GM12801 (cell line): ENCODE results near the gene MCM3.

Experiments
- CTCF ChIP-seq: IDR thresholded peaks from one replicate; pipeline ENCODE4 v1.5.1; 2011; ENCODE audit warnings: control low read depth; ENCODE audit not compliant: insufficient read length; ENCODE audit errors: extremely low read depth

Gene MCM3

DNA sequence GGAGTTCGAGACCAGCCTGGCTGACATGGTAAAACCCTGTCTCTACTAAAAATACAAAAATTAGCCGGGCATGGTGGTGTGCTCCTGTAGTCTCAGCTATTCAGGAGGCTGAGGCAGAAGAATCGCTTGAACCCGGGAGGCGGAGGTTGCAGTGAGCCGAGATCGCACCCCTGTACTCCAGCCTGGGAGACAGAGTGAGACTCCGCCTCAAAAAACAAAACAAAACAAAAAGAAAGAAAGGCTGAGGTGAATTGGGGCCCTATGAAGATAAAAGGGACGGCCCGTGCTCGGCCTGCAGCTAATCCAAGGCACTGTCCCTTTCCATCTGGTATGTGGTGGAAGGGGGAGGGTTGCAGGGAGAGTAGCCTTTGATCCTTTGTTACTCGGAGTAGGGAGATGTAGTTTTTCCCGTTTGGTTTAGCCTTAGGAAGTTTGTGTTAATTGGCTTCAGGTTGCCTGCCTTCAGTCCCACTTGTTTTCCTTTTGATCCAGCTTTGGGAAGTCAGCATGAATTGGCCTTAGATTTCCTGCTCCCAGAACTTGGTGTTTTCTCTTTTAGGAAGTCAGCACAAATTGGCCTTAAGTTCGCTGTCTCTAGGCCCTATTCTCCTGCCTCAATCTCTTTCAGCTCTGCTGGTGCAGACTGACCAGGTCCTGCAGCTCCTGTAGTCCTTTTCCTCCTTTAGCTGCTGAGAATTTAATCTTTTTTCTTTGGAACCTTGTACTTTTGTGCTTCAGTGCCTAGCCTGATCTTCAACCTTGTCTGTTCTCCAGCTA, 41.3 kb upstream of the MCM3 start:
- TF ChIP-seq CTCF: no peak

DNA sequence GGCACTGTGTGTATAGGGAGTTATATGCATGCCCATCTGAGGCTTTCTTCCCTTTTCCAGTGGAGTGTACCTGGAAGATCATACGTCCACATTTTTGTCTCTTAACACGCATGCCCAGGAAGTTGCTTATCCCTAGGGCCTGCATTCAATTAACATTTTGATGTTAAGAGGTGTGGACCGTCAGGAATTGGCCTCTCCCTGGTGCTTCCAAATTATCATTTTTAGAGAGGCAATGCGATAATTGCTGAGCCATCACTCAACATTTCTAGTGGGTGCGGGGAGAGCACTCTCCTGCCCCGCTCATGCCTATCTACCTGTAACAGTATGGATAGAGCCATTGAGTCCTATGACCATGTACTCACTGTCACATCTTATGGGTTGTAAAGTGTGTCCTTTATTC, 39.6 kb upstream of the MCM3 start:
- no peak for TF ChIP-seq CTCF

DNA sequence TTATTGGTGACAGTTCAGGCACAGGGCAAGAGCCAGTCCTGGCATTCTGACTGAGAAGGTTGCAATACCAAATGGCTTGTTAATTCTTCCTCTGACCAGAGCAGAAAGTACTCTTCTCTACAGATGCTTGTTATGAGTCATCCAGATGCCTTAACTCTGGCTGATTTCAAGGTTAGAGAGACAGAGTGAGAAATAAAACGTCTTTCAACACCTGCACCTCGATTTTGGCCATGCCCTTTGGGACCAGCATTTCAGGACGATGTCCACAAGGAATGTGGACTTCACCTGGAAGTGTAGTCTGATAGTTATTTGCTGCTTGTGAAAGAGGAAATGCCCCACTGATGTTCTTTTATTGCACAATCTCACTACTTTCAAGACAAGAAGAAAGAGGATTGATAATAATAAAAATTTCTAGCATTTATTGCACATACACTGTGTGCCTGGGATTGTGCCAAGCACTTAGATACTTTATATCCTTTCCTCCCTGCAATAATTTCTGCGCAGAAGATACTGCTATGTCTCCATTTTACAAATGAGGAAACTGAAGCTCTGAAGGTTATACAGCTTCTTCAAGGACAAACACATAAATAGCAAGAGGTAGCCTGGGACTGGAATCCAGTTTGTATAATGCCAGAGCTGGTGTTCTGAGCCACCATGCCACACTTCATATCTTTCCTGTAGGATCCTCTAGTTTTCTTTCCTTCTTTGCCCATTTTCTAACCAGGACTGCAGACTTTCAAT, 33.5 kb upstream of the MCM3 start:
- TF ChIP-seq CTCF: no peak

- no peak for TF ChIP-seq CTCF
Observed at GRCh38 chr6:52317211-52317610, 32.7 kb upstream of the MCM3 start.

- TF ChIP-seq CTCF: no peak
Observed at GRCh38 chr6:52314752-52315151, 30.2 kb upstream of the MCM3 start.

- TF ChIP-seq CTCF: no peak
Observed at GRCh38 chr6:52312461-52312860, 27.9 kb upstream of the MCM3 start.

GRCh38 chr6:52310932-52311331, 26.4 kb upstream of the MCM3 start:
- TF ChIP-seq CTCF: no peak
